ENCODE measurements around the gene OGT.

DNA sequence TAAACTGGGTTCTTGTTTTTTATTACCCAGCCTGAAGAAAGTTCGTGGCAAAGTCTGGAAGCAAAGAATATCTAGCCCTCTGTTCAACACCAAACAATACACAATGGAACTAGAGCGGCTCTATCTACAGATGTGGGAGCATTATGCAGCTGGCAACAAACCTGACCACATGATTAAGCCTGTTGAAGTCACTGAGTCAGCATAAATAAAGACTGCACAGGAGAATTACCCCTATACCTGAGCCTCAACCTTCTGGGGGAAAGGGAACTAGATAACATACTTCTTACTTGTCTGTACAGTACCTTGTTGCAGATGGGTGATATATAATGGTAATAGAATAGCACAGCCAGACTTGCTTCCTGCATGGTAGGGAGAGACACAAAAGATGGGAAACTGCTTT lies 40.7 kb downstream of the OGT start:
- no peak for TF ChIP-seq POLR2A (IDR thresholded peaks at IDR 0.05)
- TF ChIP-seq, protein P1, sequence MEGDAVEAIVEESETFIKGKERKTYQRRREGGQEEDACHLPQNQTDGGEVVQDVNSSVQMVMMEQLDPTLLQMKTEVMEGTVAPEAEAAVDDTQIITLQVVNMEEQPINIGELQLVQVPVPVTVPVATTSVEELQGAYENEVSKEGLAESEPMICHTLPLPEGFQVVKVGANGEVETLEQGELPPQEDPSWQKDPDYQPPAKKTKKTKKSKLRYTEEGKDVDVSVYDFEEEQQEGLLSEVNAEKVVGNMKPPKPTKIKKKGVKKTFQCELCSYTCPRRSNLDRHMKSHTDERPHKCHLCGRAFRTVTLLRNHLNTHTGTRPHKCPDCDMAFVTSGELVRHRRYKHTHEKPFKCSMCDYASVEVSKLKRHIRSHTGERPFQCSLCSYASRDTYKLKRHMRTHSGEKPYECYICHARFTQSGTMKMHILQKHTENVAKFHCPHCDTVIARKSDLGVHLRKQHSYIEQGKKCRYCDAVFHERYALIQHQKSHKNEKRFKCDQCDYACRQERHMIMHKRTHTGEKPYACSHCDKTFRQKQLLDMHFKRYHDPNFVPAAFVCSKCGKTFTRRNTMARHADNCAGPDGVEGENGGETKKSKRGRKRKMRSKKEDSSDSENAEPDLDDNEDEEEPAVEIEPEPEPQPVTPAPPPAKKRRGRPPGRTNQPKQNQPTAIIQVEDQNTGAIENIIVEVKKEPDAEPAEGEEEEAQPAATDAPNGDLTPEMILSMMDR (IDR thresholded peaks at IDR 0.05): no peak
